GM18867 (cell line): Measurements from ENCODE around the gene BSND.

Source experiments
- ATAC-seq: cut with Tn5 transposase; IDR thresholded peaks from one replicate; pipeline ENCODE4 v1.9.1; 2021; ENCODE audit warnings: mild to moderate bottlenecking, moderate library complexity; ENCODE audit not compliant: unreplicated experiment

BSND gene

DNA sequence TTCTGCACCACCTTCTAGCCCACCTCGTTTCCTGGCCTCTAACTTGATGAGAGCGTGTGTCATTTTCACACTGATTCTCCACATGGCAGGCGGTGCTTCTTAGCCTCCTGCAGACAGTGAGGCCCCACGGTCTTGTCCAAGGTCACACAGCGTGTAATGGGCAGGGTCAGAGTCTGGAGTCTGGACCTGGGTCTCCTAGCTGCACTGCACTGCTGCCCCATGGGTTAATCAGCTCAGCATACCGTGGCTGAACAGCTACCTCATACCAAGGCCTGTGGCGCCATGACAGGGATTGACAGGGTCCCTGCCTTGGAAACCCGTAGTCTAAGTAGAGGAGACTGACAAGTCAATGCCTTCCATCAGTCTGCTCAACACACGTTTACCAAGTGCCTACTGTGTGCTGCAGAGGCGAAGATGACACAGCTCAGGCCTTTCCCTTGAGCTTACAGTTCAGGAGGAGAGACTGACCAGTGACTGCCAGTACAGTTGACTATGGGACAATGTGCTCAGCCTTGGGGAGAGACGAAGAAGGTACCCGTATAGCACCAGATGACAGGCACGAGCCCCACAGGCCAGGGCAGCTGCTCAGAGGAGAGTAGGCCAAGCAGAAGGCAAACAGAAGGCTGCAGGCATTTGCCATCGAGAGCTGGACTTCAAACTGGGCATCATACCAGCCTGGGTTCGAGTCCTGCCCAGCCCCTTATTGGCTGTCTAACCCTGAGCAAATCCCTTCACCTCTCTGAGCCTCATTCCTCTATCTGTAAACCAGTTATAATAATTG lies 46.1 kb downstream of the BSND start:
- ATAC-seq = no peak

- ATAC-seq = no peak
Measured at GRCh38 chr1:55045430-55045829, 46.7 kb downstream of the BSND start.

DNA sequence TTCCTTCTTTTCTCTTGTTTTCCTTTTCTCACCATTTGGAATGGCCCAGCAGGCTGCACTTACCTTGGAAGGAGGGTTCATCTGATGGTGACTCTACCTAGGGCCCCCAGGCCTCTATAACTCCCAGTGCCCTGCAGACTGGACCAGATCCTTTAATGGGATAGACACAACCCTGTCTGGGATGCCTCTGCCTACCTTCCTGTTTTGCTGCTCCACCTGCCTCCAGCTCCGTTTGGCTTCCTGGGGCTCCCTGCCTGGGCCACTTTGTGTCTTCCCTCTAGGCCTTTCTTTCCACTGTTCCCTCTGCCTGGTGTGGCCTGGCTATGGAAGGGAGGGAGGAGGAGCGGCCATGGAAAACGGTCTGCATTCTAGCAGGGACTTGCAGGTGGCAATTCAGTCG lies 48.1 kb downstream of the BSND start:
- ATAC-seq = no peak

DNA sequence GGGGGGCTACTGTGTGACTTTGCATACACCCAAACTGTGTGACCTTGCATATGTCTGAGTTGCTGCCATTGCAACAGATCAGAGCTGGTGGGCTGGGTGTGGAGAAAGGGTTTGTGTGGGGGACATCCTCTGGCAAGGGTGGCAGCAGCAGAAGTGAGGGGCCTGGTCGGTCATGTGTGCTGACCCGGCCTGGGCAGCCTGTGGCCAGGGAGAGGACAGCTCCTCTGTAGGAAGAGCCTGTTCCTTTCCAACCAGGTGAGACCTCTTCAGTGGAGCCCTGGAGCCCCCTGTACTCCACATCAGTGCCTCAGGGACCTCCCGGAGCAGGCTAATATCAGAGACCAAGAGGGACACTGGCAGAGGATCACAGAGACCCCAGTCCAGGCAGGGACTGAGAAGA lies 48.9 kb downstream of the BSND start:
- no peak for ATAC-seq

- ATAC-seq = no peak
Measured at GRCh38 chr1:55048453-55049270, 49.9 kb downstream of the BSND start.

DNA sequence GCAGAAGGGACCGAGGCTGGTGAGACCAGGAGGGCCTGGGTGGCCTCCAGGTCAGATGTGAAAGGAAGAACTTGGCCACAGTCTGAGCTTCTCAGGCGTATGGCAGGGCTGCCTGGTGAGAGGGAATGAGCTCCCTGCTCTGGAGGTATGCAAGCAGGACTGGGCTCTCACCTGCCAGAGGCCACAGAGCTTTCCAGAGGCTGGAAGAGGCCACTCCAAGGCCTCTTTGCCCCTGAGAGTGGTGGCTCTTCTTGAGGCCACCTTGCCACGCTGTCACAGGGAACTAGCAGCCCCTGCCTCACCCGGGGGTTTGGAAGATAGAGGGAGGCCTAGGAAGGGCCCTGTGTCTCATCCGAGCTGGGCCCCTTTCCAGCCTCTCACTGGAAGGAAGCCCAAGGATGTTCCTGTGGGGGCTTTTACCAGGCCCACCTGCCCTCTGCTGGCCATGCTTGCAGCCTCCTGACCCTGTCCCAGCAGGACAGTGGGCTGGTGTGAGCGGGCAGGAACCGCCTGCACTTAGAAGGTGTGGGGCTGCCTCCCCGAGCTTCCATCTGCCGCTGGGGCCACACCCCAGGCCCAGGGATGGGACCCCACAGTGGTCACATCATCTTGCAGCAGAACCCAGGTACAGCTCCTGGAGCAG lies 50.7 kb downstream of the BSND start:
- ATAC-seq = no peak

DNA sequence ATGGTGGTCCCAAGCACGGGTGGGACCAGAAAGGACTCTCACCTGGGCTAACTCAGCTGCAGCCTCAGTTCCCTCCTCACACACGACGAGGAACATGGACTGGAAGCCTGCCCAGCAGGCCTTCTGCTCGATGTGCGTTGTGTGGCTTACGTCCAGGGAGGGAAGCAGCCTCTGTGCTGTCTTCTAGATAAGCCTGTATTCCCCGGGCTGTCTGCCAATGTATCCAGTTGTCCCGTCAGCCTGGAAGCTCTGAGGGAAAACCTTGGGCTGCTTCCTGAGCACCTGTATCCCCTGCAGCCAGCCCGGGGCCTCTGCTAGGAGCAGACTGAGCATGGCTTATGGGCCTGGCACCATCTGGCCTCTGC lies 51.2 kb downstream of the BSND start:
- no peak for ATAC-seq

- ATAC-seq = no peak
Measured at GRCh38 chr1:55050283-55050682, 51.5 kb downstream of the BSND start.

- ATAC-seq = no peak
Measured at GRCh38 chr1:55051169-55051568, 52.4 kb downstream of the BSND start.

DNA sequence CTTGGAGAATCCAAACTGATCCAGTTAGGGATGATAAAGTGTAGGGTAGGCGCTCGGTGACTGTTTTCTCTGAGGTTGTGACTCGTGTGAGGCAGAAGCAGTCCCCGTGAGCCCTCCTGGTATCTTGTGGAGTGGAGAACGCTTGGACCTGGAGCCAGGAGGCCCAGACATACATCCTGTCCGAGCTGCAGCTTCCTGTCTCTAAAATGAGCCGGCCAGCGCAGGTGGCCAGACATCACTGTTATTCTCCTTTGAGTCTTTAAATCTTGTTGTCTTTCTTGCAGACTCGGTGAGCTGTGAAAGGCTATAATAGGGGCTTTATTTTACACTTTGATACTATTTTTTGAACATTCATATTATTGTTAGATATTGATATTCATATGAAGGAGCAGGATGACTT lies 52.9 kb downstream of the BSND start:
- no peak for ATAC-seq

DNA sequence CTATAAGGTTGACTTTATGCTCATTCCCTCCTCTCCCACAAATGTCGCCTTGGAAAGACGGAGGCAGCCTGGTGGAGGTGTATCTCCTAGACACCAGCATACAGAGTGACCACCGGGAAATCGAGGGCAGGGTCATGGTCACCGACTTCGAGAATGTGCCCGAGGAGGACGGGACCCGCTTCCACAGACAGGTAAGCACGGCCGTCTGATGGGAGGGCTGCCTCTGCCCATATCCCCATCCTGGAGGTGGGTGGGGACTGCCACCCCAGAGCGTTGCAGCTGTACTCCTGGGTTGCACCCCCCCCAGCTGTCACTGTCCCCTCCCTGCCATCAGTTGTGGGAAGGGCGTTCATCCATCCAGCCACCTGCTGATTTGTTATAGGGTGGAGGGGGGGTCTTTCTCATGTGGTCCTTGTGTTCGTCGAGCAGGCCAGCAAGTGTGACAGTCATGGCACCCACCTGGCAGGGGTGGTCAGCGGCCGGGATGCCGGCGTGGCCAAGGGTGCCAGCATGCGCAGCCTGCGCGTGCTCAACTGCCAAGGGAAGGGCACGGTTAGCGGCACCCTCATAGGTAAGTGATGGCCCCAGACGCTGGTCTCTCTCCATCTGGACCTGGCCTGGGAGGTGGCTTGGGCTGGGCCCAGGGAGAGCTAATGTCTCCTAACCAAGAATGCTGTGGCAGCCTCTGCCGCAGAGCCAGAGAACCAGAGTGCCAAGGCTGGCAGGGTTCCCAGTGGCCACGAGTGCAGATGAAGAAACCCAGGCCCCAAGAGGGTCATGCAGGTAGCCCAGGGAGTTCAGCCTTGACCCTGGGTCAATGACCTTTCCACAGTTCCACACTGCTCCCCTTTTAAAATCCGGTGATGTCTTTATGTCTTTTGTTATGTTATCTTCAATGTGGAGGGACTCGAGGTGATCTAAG lies 53.7 kb downstream of the BSND start:
- no peak for ATAC-seq

DNA sequence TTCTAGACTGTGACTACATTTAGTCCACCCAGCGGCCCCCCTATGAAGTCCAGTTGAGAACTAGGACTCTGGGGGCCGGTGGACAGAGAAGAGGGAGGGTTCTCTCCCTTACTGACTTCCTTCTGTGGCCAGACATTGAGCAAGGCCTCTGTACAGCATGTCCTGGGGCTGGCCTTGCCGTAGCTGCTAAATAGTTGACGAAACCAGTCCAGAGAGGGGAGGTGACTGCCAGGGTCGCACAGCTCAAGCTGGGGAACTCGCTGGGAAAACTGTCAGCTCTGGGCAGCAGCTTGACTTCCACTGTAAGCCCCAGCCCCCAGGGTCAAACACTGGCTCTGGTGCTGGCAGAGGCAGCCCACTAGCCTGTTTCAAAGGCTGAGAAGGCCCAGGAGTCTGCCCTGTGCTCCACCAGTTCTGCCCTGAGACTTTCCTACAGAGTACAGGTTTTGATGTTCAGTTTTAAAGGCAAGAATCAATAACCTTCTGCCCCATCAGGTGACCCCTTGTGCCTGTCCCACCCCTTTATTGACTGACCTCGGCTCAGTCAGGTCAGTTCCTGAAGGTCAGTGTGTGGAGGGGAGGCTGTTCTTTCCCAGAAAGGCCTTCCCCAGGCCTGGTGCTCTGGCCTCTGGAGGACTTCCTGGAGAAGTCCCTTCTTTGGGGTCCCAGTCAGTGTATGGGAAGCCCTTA lies 54.7 kb downstream of the BSND start:
- ATAC-seq = no peak

GRCh38 chr1:55054396-55054795 lies 55.7 kb downstream of the BSND start:
- no peak for ATAC-seq

- no peak for ATAC-seq
Measured at GRCh38 chr1:55055084-55055882, 56.5 kb downstream of the BSND start.

DNA sequence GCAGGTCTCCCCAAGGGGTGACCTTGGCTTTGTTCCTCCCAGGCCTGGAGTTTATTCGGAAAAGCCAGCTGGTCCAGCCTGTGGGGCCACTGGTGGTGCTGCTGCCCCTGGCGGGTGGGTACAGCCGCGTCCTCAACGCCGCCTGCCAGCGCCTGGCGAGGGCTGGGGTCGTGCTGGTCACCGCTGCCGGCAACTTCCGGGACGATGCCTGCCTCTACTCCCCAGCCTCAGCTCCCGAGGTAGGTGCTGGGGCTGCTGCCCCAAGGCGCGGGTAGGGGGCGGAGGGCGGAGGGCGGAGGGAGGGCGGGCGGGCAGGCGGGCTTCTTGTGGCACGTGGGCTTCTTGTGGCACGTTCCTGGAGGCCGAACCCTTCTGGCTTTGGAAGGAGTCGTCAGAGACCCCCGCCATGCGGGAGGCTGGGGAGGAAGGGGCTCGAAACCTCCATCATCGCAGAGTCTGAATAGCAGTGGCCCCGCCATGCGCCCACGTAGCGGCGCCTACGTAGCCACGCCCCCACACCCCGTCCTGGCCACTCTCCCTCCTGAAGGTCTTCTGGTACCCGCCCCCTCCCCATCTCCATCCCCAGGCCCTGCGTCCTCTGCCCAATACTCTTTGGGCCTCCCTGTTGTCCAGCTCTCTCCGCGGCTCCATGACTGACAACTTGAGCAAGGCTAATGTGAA lies 57.4 kb downstream of the BSND start:
- ATAC-seq = no peak

DNA sequence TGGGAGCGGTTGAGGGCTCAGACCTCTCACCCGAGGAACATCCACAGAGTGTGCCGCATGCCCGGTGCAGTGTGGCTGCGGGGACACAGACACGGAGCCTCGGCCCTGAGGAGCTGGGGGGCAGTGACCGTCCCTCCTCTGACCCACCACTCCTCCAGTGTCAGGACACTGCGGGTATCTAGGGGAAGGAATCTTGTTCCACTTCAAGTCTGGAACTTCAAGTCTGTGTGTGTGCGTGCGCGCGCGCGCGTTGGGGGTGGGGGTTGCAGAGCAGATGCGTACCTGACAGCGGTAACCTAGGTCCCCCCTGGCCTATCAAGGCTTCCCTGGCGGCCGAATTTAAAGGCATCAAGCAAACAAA lies 57.9 kb downstream of the BSND start:
- ATAC-seq = no peak

- ATAC-seq = no peak
Measured at GRCh38 chr1:55057270-55057955, 58.7 kb downstream of the BSND start.

- no peak for ATAC-seq
Measured at GRCh38 chr1:55057956-55058298, 59.2 kb downstream of the BSND start.
